Stimulated activated CD4-positive, alpha-beta T cell treated with anti-CD3 and anti-CD28 coated beads, Interleukin-1b, Interleukin-23, amount 100 ng/mL, for 48 hours (primary cell): ENCODE measurements around the gene ARRB2.

ENCODE experiments used
- DNase-seq: peaks from one replicate; pipeline ENCODE4 v3.0.0-alpha.2; 2020

ARRB2 gene

GRCh38 chr17:4734857-4735475 lies 24.5 kb downstream of the ARRB2 start:
- no peak for DNase-seq

GRCh38 chr17:4735876-4736651 lies 25.6 kb downstream of the ARRB2 start:
- no peak for DNase-seq

GRCh38 chr17:4738136-4739121 lies 28.0 kb downstream of the ARRB2 start:
- no peak for DNase-seq

GRCh38 chr17:4739122-4740024 lies 28.9 kb downstream of the ARRB2 start, which contains the start of the genes CXCL16 and ZMYND15:
CXCL16 (minus strand) TSS chr17:4739928; CDS start chr17:4739339, 589 bp downstream.
ZMYND15 (plus strand) TSS chr17:4739833; CDS start chr17:4740549, 716 bp downstream.
- peak; percentile 39 for DNase-seq

- DNase-seq: no peak
Measured at GRCh38 chr17:4740025-4740351, 29.6 kb downstream of the ARRB2 start.

GRCh38 chr17:4740584-4740983 lies 30.2 kb downstream of the ARRB2 start:
- DNase-seq: no peak

- no peak for DNase-seq
Measured at GRCh38 chr17:4741544-4741943, 31.1 kb downstream of the ARRB2 start.

- no peak for DNase-seq
Measured at GRCh38 chr17:4742133-4742532, 31.7 kb downstream of the ARRB2 start.

GRCh38 chr17:4742629-4743028 lies 32.2 kb downstream of the ARRB2 start:
- no peak for DNase-seq

GRCh38 chr17:4743216-4743615 lies 32.8 kb downstream of the ARRB2 start:
- no peak for DNase-seq

GRCh38 chr17:4743898-4744297 lies 33.5 kb downstream of the ARRB2 start:
- DNase-seq: no peak

GRCh38 chr17:4744999-4745969 lies 34.9 kb downstream of the ARRB2 start:
- no peak for DNase-seq

- no peak for DNase-seq
Measured at GRCh38 chr17:4747847-4748246, 37.4 kb downstream of the ARRB2 start.

GRCh38 chr17:4748686-4749085 lies 38.3 kb downstream of the ARRB2 start:
- DNase-seq: no peak

- DNase-seq: no peak
Measured at GRCh38 chr17:4750606-4751005, 40.2 kb downstream of the ARRB2 start.

GRCh38 chr17:4751932-4752331 lies 41.5 kb downstream of the ARRB2 start:
- no peak for DNase-seq

- no peak for DNase-seq
Measured at GRCh38 chr17:4753392-4753791, 43.0 kb downstream of the ARRB2 start.

GRCh38 chr17:4759776-4760236 lies 49.4 kb downstream of the ARRB2 start:
- no peak for DNase-seq

- no peak for DNase-seq
Measured at GRCh38 chr17:4764595-4764994, 54.2 kb downstream of the ARRB2 start.

GRCh38 chr17:4766201-4766600 lies 55.8 kb downstream of the ARRB2 start:
- no peak for DNase-seq

GRCh38 chr17:4766723-4767122 lies 56.3 kb downstream of the ARRB2 start:
- no peak for DNase-seq
